ENCODE data around the gene UBXN7.
"Not testable (repeated sequence)": the region's sequence is repeated elsewhere in the genome, so short reads cannot be mapped to it uniquely, and the experiment has no call there.

Gene UBXN7

GRCh38 chr3:196335503-196335948, 96.7 kb downstream of the UBXN7 start:
- DNase-seq (ENCODE audit: low read depth) = no peak

GRCh38 chr3:196334982-196335381, 97.2 kb downstream of the UBXN7 start:
- Histone ChIP-seq H3K27me3 (replicated peaks; ENCODE audit: control insufficient read depth, insufficient read depth, low read length) (no peaks in the 10 kb centered on the region), H3K9ac (ENCODE audit: low read length) (no peak overlapping the region), H3K4me3 (ENCODE audit: low read length) (no peak overlapping the region), H3K9me3 (ENCODE audit: control insufficient read depth, low read length) (no peaks in the 10 kb centered on the region), H3K36me3 (ENCODE audit: control insufficient read depth, insufficient read depth, low read length, severe bottlenecking) (no peaks in the 10 kb centered on the region), H3K4me1 (ENCODE audit: control insufficient read depth, insufficient read depth, low read length) (peaks cover 5% of the 10 kb centered on the region)
- no peak for DNase-seq (ENCODE audit: low read depth)

More at GRCh38 chr3:196335503-196335948, 96.7 kb downstream of the UBXN7 start:
- Histone ChIP-seq H3K36me3 (ENCODE audit: control insufficient read depth, insufficient read depth, low read length, severe bottlenecking) (no peaks in the 10 kb centered on the region), H3K9ac (ENCODE audit: low read length) (no peak overlapping the region), H3K4me3 (ENCODE audit: low read length) (no peak overlapping the region), H3K9me3 (ENCODE audit: control insufficient read depth, low read length) (no peaks in the 10 kb centered on the region), H3K27me3 (replicated peaks; ENCODE audit: control insufficient read depth, insufficient read depth, low read length) (no peaks in the 10 kb centered on the region), H3K4me1 (ENCODE audit: control insufficient read depth, insufficient read depth, low read length) (peaks cover 11% of the 10 kb centered on the region)

GRCh38 chr3:196332168-196332567, 100.1 kb downstream of the UBXN7 start:
- Histone ChIP-seq H3K27me3 (replicated peaks; ENCODE audit: control insufficient read depth, insufficient read depth, low read length) (no peaks in the 10 kb centered on the region), H3K36me3 (ENCODE audit: control insufficient read depth, insufficient read depth, low read length, severe bottlenecking) (no peaks in the 10 kb centered on the region), H3K9me3 (ENCODE audit: control insufficient read depth, low read length) (no peaks in the 10 kb centered on the region), H3K4me3 (ENCODE audit: low read length) (no peak overlapping the region), H3K9ac (ENCODE audit: low read length) (no peak overlapping the region), H3K4me1 (ENCODE audit: control insufficient read depth, insufficient read depth, low read length) (peaks cover 4% of the 10 kb centered on the region)
- DNase-seq (ENCODE audit: low read depth) = no peak

GRCh38 chr3:196327405-196327804, 104.8 kb downstream of the UBXN7 start:
- Histone ChIP-seq H3K4me1 (ENCODE audit: control insufficient read depth, insufficient read depth, low read length) (peaks cover 4% of the 10 kb centered on the region), H3K9me3 (ENCODE audit: control insufficient read depth, low read length) (no peaks in the 10 kb centered on the region), H3K36me3 (ENCODE audit: control insufficient read depth, insufficient read depth, low read length, severe bottlenecking) (no peaks in the 10 kb centered on the region), H3K27me3 (replicated peaks; ENCODE audit: control insufficient read depth, insufficient read depth, low read length) (no peaks in the 10 kb centered on the region), H3K9ac (ENCODE audit: low read length) (no peak overlapping the region), H3K4me3 (ENCODE audit: low read length) (no peak overlapping the region)
- DNase-seq (ENCODE audit: low read depth) = no peak

GRCh38 chr3:196326936-196327335, 105.3 kb downstream of the UBXN7 start:
- H3K9me3 ChIP-seq (ENCODE audit: control insufficient read depth, low read length) = no peaks in the 10 kb centered on the region
- DNase-seq (ENCODE audit: low read depth) = no peak
- H3K9ac ChIP-seq (ENCODE audit: low read length) = no peak overlapping the region
- no peaks in the 10 kb centered on the region for H3K27me3 ChIP-seq (replicated peaks; ENCODE audit: control insufficient read depth, insufficient read depth, low read length)
- H3K4me3 ChIP-seq (ENCODE audit: low read length) = no peak overlapping the region
- no peaks in the 10 kb centered on the region for H3K36me3 ChIP-seq (ENCODE audit: control insufficient read depth, insufficient read depth, low read length, severe bottlenecking)
- H3K4me1 ChIP-seq (ENCODE audit: control insufficient read depth, insufficient read depth, low read length) = peaks cover 4% of the 10 kb centered on the region

GRCh38 chr3:196323691-196324090, 108.5 kb downstream of the UBXN7 start:
- Histone ChIP-seq H3K9ac (ENCODE audit: low read length) (no peak overlapping the region), H3K36me3 (ENCODE audit: control insufficient read depth, insufficient read depth, low read length, severe bottlenecking) (no peaks in the 10 kb centered on the region), H3K4me1 (ENCODE audit: control insufficient read depth, insufficient read depth, low read length) (peaks cover 4% of the 10 kb centered on the region), H3K27me3 (replicated peaks; ENCODE audit: control insufficient read depth, insufficient read depth, low read length) (no peaks in the 10 kb centered on the region), H3K4me3 (ENCODE audit: low read length) (no peak overlapping the region), H3K9me3 (ENCODE audit: control insufficient read depth, low read length) (no peaks in the 10 kb centered on the region)
- no peak for DNase-seq (ENCODE audit: low read depth)

- no peaks in the 10 kb centered on the region for H3K27me3 ChIP-seq (replicated peaks; ENCODE audit: control insufficient read depth, insufficient read depth, low read length)
- H3K9ac ChIP-seq (ENCODE audit: low read length) = no peak overlapping the region
- no peak overlapping the region for H3K4me3 ChIP-seq (ENCODE audit: low read length)
- no peak for DNase-seq (ENCODE audit: low read depth)
- H3K4me1 ChIP-seq (ENCODE audit: control insufficient read depth, insufficient read depth, low read length) = peaks cover 4% of the 10 kb centered on the region
- H3K9me3 ChIP-seq (ENCODE audit: control insufficient read depth, low read length) = no peaks in the 10 kb centered on the region
- no peaks in the 10 kb centered on the region for H3K36me3 ChIP-seq (ENCODE audit: control insufficient read depth, insufficient read depth, low read length, severe bottlenecking)
Measured at GRCh38 chr3:196323016-196323415, 109.2 kb downstream of the UBXN7 start.

- Histone ChIP-seq H3K36me3 (ENCODE audit: control insufficient read depth, insufficient read depth, low read length, severe bottlenecking) (no peaks in the 10 kb centered on the region), H3K4me3 (ENCODE audit: low read length) (no peak overlapping the region), H3K27me3 (replicated peaks; ENCODE audit: control insufficient read depth, insufficient read depth, low read length) (no peaks in the 10 kb centered on the region), H3K4me1 (ENCODE audit: control insufficient read depth, insufficient read depth, low read length) (no peaks in the 10 kb centered on the region), H3K9ac (ENCODE audit: low read length) (no peak overlapping the region), H3K9me3 (ENCODE audit: control insufficient read depth, low read length) (no peaks in the 10 kb centered on the region)
- DNase-seq (ENCODE audit: low read depth) = no peak
Measured at GRCh38 chr3:196321162-196321561, 111.1 kb downstream of the UBXN7 start.

GRCh38 chr3:196320137-196320536, 112.1 kb downstream of the UBXN7 start:
- Histone ChIP-seq H3K36me3 (ENCODE audit: control insufficient read depth, insufficient read depth, low read length, severe bottlenecking) (no peaks in the 10 kb centered on the region), H3K4me3 (ENCODE audit: low read length) (no peak overlapping the region), H3K27me3 (replicated peaks; ENCODE audit: control insufficient read depth, insufficient read depth, low read length) (no peaks in the 10 kb centered on the region), H3K9me3 (ENCODE audit: control insufficient read depth, low read length) (no peaks in the 10 kb centered on the region), H3K9ac (ENCODE audit: low read length) (no peak overlapping the region), H3K4me1 (ENCODE audit: control insufficient read depth, insufficient read depth, low read length) (no peaks in the 10 kb centered on the region)
- no peak for DNase-seq (ENCODE audit: low read depth)

- DNase-seq (ENCODE audit: low read depth) = peak; percentile 96
- no peaks in the 10 kb centered on the region for H3K27me3 ChIP-seq (replicated peaks; ENCODE audit: control insufficient read depth, insufficient read depth, low read length)
- no peaks in the 10 kb centered on the region for H3K36me3 ChIP-seq (ENCODE audit: control insufficient read depth, insufficient read depth, low read length, severe bottlenecking)
- H3K4me3 ChIP-seq (ENCODE audit: low read length) = peak within 1 kb of the TSS; percentile 90
- no peaks in the 10 kb centered on the region for H3K9me3 ChIP-seq (ENCODE audit: control insufficient read depth, low read length)
- H3K4me1 ChIP-seq (ENCODE audit: control insufficient read depth, insufficient read depth, low read length) = no peaks in the 10 kb centered on the region
- H3K9ac ChIP-seq (ENCODE audit: low read length) = peak within 1 kb of the TSS; percentile 88
Measured at GRCh38 chr3:196317687-196318467, 114.3 kb downstream of the UBXN7 start, which contains the start of gene DYNLT2B. TSS of gene DYNLT2B (minus strand) at chr3:196318240. CDS start at chr3:196318152, 88 bp downstream.

- Histone ChIP-seq H3K9ac (ENCODE audit: low read length) (peak overlapping the region; percentile 88), H3K4me3 (ENCODE audit: low read length) (peak overlapping the region; percentile 90)
- H3K4me1 ChIP-seq (ENCODE audit: control insufficient read depth, insufficient read depth, low read length); H3K9me3 ChIP-seq (ENCODE audit: control insufficient read depth, low read length); DNase-seq (ENCODE audit: low read depth); H3K36me3 ChIP-seq (ENCODE audit: control insufficient read depth, insufficient read depth, low read length, severe bottlenecking); H3K27me3 ChIP-seq (replicated peaks; ENCODE audit: control insufficient read depth, insufficient read depth, low read length): not testable (repeated sequence)
Measured at GRCh38 chr3:196316799-196317686, 115.2 kb downstream of the UBXN7 start.
